C4-2B (cell line): Measurements from ENCODE around the gene FSTL4.

Experiments
- H3K27ac ChIP-seq: fragments of 450-650 bp; 2 replicates; pipeline ENCODE4 v1.5.1; 2017
- ZFX ChIP-seq: fragments of 450-650 bp; IDR thresholded peaks from 2 replicates; pipeline ENCODE4 v1.6.1; 2017
- TF ChIP-seq, protein P1 (sequence below): fragments of 450-650 bp; conservative IDR thresholded peaks from 2 replicates; pipeline ENCODE4 v1.5.1; 2017; ENCODE audit warnings: mild to moderate bottlenecking

Gene FSTL4

DNA sequence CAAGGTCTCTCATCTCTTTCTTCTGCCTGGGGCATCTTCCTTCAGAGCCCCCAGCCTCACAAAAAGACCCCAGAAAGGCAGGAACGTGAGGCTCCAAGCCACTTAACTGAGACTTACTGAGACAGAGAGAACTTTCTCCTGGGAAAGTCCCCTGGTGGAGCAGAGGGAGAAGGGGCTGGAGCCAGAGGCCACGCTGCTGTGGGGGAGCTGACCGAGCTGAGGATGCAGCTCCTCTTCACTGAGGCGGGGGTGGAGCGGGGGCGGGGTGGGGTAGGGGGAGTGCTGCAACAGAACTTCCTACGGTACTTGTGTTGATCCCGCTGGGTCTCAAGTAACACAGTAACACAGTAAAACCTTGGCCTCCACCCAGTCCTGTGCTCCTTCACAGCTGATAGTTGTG is 204.0 kb downstream of the FSTL4 start:
- no peak for TF ChIP-seq ZFX
- TF ChIP-seq, protein P1, sequence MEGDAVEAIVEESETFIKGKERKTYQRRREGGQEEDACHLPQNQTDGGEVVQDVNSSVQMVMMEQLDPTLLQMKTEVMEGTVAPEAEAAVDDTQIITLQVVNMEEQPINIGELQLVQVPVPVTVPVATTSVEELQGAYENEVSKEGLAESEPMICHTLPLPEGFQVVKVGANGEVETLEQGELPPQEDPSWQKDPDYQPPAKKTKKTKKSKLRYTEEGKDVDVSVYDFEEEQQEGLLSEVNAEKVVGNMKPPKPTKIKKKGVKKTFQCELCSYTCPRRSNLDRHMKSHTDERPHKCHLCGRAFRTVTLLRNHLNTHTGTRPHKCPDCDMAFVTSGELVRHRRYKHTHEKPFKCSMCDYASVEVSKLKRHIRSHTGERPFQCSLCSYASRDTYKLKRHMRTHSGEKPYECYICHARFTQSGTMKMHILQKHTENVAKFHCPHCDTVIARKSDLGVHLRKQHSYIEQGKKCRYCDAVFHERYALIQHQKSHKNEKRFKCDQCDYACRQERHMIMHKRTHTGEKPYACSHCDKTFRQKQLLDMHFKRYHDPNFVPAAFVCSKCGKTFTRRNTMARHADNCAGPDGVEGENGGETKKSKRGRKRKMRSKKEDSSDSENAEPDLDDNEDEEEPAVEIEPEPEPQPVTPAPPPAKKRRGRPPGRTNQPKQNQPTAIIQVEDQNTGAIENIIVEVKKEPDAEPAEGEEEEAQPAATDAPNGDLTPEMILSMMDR: no peak
- no peak overlapping the region for H3K27ac ChIP-seq

DNA sequence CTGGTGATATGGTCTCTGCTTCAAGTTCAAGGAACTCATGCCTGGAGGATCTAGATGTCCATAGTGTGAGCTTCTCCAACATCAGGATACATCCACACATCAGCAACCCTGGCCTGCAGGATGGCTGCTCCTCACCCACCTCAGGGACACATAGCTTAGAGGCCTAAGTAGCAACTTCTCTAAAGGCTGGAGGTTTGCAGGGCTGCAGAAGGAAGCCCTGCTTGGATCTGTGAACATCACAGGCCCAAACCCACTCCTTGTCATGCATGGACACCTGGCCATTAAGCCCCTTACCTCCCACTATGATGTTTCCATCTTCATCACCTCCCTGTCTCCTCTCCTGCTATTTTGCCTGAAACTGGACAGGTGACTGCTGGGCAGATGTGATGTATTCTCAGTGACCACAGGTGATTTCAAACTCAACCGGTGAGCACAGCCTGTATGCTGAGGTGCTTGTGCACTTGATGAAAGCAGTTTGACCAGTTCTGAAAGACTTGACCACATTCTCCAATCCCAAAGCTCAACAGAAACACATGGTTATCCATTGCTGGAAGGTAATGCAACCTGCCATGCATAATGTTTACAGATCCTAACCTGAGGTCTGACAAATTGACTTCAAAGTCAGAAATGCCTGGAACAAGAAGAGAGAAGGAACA is 205.2 kb downstream of the FSTL4 start:
- TF ChIP-seq, protein P1: no peak
- H3K27ac ChIP-seq: no peak overlapping the region

DNA sequence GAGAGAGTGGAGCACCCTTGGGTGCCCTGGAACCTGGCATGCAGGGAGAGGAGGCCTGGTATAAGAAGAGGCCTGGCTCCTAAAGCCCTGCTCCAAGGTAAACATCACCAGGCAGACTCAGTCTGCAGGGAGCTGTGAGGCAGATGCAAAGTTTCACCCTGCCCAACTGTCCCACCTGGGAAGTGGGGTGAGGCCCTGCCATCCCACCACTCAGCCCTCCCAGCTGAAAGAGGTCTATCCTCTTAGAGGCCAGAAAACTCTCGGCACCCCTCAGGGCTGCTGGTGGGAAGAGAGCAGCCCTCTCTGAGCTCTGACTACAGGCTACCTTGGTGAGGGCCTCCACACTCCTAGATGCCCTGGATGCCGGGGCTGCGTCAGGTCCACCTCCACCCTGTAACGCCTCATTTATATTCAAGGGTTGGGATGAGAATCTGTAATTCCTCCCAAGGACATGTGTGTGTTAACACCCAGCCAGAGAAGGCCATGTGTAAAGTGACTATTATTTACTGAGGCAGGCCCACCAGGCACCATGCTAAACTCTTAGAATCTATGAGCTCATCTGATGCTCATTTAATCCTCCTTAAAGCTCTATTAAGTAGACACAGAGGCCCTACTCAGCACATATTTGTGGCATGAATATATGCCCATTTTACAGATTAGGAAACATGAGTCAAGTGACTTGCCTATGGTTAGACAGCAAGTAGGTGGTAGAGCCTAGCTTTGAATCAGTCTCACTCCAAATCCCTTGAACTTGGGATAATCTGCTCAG is 205.9 kb downstream of the FSTL4 start:
- TF ChIP-seq ZFX: no peak
- TF ChIP-seq, protein P1: no peak
- H3K27ac ChIP-seq: no peak overlapping the region

DNA sequence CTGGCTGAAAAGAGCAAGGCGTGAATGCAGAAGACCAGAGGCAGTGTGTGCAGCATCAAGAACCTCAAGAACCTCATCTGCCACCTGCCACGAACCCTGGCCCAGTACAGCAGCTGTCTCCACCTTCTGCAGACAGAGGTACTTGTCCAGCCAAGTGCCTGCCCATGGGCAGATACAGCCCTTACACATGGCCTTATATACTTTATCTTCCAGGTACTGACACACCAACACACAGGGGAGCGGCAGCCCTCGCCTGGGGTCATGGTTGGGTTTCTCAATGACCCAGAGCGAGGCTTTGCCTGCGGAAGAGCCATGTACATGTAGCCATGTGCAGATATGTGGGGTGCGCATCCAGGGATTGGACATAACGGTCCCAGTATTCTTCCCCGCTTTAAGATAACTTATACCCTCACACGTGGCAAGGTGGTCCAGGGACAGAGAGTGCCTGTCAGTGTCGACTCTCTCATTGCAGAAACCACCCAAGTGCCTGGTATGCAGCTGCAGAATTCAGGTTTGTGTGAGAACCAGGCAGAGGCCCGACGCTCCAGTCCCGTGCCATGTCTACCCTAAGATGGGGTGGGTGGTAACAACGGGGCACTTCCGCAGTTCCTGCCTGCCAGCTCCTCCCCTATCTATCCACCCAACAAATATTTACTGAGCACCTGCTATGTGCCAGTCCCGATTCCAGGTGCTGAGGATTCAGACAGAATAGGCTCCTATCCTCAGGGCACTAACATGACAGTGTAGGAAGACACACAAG is 206.9 kb downstream of the FSTL4 start:
- H3K27ac ChIP-seq: no peak overlapping the region
- TF ChIP-seq ZFX: no peak
- TF ChIP-seq, protein P1: no peak

DNA sequence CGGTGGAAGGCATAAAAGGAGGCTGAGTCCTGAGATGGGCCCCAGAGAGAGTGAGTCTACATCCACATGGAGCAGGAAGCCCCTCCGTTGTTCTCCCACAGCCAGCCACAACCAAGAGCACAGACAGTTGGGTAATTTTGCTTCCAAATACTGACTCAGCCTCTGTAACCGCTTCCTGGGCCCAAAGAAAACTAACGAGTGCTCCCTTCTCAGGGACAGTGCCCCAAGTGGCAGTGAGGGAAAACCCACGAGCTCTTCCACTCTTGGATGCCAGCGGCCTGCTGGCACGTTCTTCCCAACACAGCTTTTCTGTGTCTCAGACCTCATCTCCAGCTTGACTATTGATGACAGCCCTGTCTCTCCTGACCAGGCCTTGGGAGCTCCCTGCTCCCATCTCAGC is 207.6 kb downstream of the FSTL4 start:
- no peak overlapping the region for H3K27ac ChIP-seq
- TF ChIP-seq, protein P1: no peak; the same call in 1 of the 2 replicates
- TF ChIP-seq ZFX: no peak

DNA sequence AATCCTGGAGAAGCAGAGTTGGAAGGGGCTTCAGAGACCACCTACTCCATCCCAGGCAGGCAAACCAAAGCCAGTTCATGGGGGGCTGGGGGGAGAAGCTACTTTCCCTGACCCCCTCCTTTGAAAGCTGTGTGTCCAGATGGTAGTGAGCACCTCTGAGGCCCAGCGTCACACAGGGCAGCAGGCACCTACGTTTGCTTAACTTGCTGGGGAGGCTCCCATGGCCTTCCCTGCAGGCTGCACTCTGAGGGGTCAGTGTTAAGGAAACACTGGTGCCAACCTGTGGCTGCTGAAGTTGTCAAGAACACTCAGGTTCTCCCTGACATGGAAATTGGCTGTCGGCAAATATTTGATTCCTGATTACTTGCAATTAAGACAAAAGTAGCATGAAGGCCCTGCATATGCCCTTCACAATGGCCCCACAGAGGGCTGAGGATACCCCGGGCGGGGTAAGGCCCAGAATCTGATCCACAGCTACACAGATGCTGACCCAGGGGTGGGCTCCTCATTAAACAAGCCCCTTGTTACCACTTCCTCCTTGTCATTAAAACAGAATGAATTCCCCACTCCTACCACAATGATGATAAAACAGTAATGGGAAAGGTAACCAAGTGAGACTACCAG is 208.5 kb downstream of the FSTL4 start:
- no peak overlapping the region for H3K27ac ChIP-seq
- TF ChIP-seq, protein P1: no peak
- no peak for TF ChIP-seq ZFX
